ENCODE data around the gene ACTR3. TPM values are rescaled to one million over a fixed set of nuclear protein-coding genes. Genes with fewer than 3 reads are reported as not detected.

Gene ACTR3
- total RNA-seq, 1 donor, result 315 TPM

GRCh38 chr2:114010001-114010400, 120.1 kb downstream of the ACTR3 start:
- no peaks in the 10 kb centered on the region for H3K9me3 ChIP-seq (ENCODE audit: low read depth, low read length)
- H3K36me3 ChIP-seq (ENCODE audit: insufficient read depth, low read length), result no peaks in the 10 kb centered on the region
- no peak for DNase-seq (ENCODE audit: insufficient read length, low spot score, missing footprints)
- H2AFZ ChIP-seq (ENCODE audit: low read length), result no peak overlapping the region
- no peak for TF ChIP-seq CTCF (IDR thresholded peaks at IDR 0.05; ENCODE audit: extremely low read depth, low read depth, low read length)
- no peak overlapping the region for H3K4me3 ChIP-seq (ENCODE audit: insufficient read depth, low read length)
- H3K27ac ChIP-seq (ENCODE audit: low read depth, low read length), result no peak overlapping the region
- H3K4me1 ChIP-seq (ENCODE audit: insufficient read depth, low read length), result no peaks in the 10 kb centered on the region
- H4K20me1 ChIP-seq (ENCODE audit: insufficient read depth, low read length), result no peaks in the 10 kb centered on the region
- H3K27me3 ChIP-seq (ENCODE audit: insufficient read depth, low read length), result peaks cover 2% of the 10 kb centered on the region
- H3K79me2 ChIP-seq (ENCODE audit: insufficient read depth, low read length), result no peaks in the 10 kb centered on the region
- no peak overlapping the region for H3K4me2 ChIP-seq (ENCODE audit: insufficient read depth, low read length)

GRCh38 chr2:114011713-114012112, 121.8 kb downstream of the ACTR3 start:
- no peak overlapping the region for H3K27ac ChIP-seq (ENCODE audit: low read depth, low read length)
- DNase-seq (ENCODE audit: insufficient read length, low spot score, missing footprints), result no peak
- no peaks in the 10 kb centered on the region for H3K79me2 ChIP-seq (ENCODE audit: insufficient read depth, low read length)
- peaks cover 2% of the 10 kb centered on the region for H3K27me3 ChIP-seq (ENCODE audit: insufficient read depth, low read length)
- no peak overlapping the region for H3K4me3 ChIP-seq (ENCODE audit: insufficient read depth, low read length)
- no peaks in the 10 kb centered on the region for H4K20me1 ChIP-seq (ENCODE audit: insufficient read depth, low read length)
- no peaks in the 10 kb centered on the region for H3K36me3 ChIP-seq (ENCODE audit: insufficient read depth, low read length)
- no peak overlapping the region for H3K4me2 ChIP-seq (ENCODE audit: insufficient read depth, low read length)
- no peaks in the 10 kb centered on the region for H3K9me3 ChIP-seq (ENCODE audit: low read depth, low read length)
- H2AFZ ChIP-seq (ENCODE audit: low read length), result no peak overlapping the region
- H3K4me1 ChIP-seq (ENCODE audit: insufficient read depth, low read length), result no peaks in the 10 kb centered on the region
- no peak for TF ChIP-seq CTCF (IDR thresholded peaks at IDR 0.05; ENCODE audit: extremely low read depth, low read depth, low read length)

Small RNA genes within 50 kb of the gene (small RNA-seq; reads per million reads assigned to genes)
- not detected for gene RF00012

Other genes starting within 250 kb of the ACTR3 start
- 239 and 245 TPM in 2 replicates for gene SLC35F5, start 133.4 kb upstream of the ACTR3 start, total RNA-seq